Neural cell (in vitro differentiated cells): Measurements from ENCODE around the gene MCIDAS.

Experiments
- POLR2AphosphoS5 ChIP-seq: IDR thresholded peaks from 2 replicates; pipeline ENCODE4 v1.6.1; 2012
- TF ChIP-seq, protein P1 (sequence below): fragments of 450-650 bp; IDR thresholded peaks from 2 replicates; pipeline ENCODE4 v1.5.1; 2014; ENCODE audit warnings: antibody characterized with exemption, mild to moderate bottlenecking, moderate library complexity; ENCODE audit not compliant: poor library complexity, severe bottlenecking

DNA sequence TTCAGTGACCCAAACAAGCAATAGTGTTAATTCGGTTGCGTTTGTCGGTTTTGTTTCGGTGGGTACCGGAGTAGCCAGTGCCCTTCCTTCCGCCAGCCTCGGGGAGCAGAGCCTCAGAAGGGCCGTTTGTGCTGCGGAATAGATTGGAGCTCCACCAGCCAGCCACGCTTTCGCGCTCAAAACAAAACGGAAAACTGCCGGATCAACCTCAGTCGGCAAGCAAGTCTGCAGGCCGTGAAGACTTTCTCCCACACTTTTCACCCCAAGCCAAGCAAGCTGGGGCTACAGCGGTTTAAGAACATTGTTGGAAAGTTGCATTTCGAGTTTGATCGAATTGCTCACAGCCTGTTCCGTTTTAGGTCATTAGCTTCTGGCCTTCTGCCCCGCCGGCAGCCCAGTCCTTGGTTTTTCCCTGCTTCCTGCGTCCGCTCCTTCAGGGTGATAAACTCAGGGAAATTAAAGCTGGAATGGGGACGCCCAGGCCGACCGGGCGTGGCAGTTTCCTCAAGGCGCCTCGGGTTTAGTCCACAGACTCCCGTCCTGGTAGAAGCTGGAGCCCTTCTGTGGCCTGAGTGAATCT lies 7.1 kb upstream of the MCIDAS start:
- TF ChIP-seq, protein P1, sequence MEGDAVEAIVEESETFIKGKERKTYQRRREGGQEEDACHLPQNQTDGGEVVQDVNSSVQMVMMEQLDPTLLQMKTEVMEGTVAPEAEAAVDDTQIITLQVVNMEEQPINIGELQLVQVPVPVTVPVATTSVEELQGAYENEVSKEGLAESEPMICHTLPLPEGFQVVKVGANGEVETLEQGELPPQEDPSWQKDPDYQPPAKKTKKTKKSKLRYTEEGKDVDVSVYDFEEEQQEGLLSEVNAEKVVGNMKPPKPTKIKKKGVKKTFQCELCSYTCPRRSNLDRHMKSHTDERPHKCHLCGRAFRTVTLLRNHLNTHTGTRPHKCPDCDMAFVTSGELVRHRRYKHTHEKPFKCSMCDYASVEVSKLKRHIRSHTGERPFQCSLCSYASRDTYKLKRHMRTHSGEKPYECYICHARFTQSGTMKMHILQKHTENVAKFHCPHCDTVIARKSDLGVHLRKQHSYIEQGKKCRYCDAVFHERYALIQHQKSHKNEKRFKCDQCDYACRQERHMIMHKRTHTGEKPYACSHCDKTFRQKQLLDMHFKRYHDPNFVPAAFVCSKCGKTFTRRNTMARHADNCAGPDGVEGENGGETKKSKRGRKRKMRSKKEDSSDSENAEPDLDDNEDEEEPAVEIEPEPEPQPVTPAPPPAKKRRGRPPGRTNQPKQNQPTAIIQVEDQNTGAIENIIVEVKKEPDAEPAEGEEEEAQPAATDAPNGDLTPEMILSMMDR, result no peak
- no peak for TF ChIP-seq POLR2AphosphoS5
